GM13976 (cell line): ENCODE measurements around the gene ZNF101.

Source experiments
- DNase-seq: peaks from one replicate; pipeline ENCODE4 v3.0.0; 2012; ENCODE audit warnings: low spot score
- CTCF ChIP-seq: IDR thresholded peaks from 2 replicates; pipeline ENCODE4 v1.5.1; 2012; ENCODE audit warnings: borderline replicate concordance, mild to moderate bottlenecking; ENCODE audit not compliant: insufficient read depth; ENCODE audit errors: extremely low read depth, missing control alignments, control extremely low read depth
- in situ Hi-C: fragments of 300-500 bp; cut with MboI; formaldehyde crosslinking; loops from one replicate; pipeline ENCODE4 v1.12.0; 2022; ENCODE audit warnings: low sequenced_read_pairs, mixed read lengths, inconsistent platforms; ENCODE audit not compliant: unreplicated experiment

Gene ZNF101

GRCh38 chr19:19656451-19657396 is 11.9 kb upstream of the ZNF101 start:
- in situ Hi-C loops = no loop called here
- DNase-seq = peak; percentile 16
- no peak for TF ChIP-seq CTCF

- in situ Hi-C loops = no loop called here
- peak; percentile 15 for DNase-seq
- no peak for TF ChIP-seq CTCF
These were observed 11.2 kb upstream of the ZNF101 start for GRCh38 chr19:19657397-19657783.

GRCh38 chr19:19659646-19660245 is 8.9 kb upstream of the ZNF101 start:
- in situ Hi-C loops = no loop called here
- DNase-seq = no peak
- TF ChIP-seq CTCF = no peak

GRCh38 chr19:19661141-19661674 is 7.4 kb upstream of the ZNF101 start:
- DNase-seq = no peak
- no peak for TF ChIP-seq CTCF
- in situ Hi-C loops = no loop called here

- TF ChIP-seq CTCF = no peak
- in situ Hi-C loops = no loop called here
- DNase-seq = peak; percentile 82
These were observed 6.9 kb upstream of the ZNF101 start for GRCh38 chr19:19661675-19662251.

GRCh38 chr19:19662344-19662743 is 6.3 kb upstream of the ZNF101 start:
- in situ Hi-C loops = no loop called here
- no peak for DNase-seq
- no peak for TF ChIP-seq CTCF
